HUES48 (cell line): ENCODE measurements around the gene JMJD8.

Experiments used
- H3K27ac ChIP-seq: one replicate; pipeline ENCODE4 v1.7.0; 2013; ENCODE audit warnings: low read depth, low read length, inconsistent platforms
- H3K27me3 ChIP-seq: 2 replicates; pipeline ENCODE4 v1.6.1; 2013; ENCODE audit warnings: mild to moderate bottlenecking, low read length; ENCODE audit not compliant: control insufficient read depth, insufficient read depth
- H3K36me3 ChIP-seq: 2 replicates; pipeline ENCODE4 v1.6.1; 2013; ENCODE audit warnings: low read length; ENCODE audit not compliant: control insufficient read depth, insufficient read depth
- H3K4me1 ChIP-seq: 2 replicates; pipeline ENCODE4 v1.6.1; 2013; ENCODE audit warnings: mild to moderate bottlenecking, low read length; ENCODE audit not compliant: control insufficient read depth, insufficient read depth
- H3K4me3 ChIP-seq: 2 replicates; pipeline ENCODE4 v1.5.1; 2013; ENCODE audit warnings: mild to moderate bottlenecking, low read depth, low read length
- H3K9ac ChIP-seq: 2 replicates; pipeline ENCODE4 v1.6.1; 2013; ENCODE audit warnings: mild to moderate bottlenecking, low read depth, low read length, moderate library complexity
- H3K9me3 ChIP-seq: 2 replicates; pipeline ENCODE4 v1.6.1; 2013; ENCODE audit warnings: low read length; ENCODE audit not compliant: control insufficient read depth, insufficient read depth

JMJD8 gene

GRCh38 chr16:727291-727977 is 43.3 kb upstream of the JMJD8 start:
- Histone ChIP-seq H3K36me3 (peaks cover 16% of the 10 kb centered on the region; the same call in 1 of the 2 replicates), H3K27me3 (no peaks in the 10 kb centered on the region; the same call in 1 of the 2 replicates), H3K4me1 (peaks cover 3% of the 10 kb centered on the region; the same call in 1 of the 2 replicates), H3K27ac (no peak overlapping the region), H3K4me3 (peak overlapping the region; percentile 66), H3K9ac (no peak overlapping the region; the same call in 1 of the 2 replicates), H3K9me3 (no peaks in the 10 kb centered on the region)

GRCh38 chr16:726438-727290 is 42.5 kb upstream of the JMJD8 start, which contains the start of the genes CCDC78 and HAGHL:
CCDC78 (minus strand) TSS chr16:726443; CDS start chr16:726367, 76 bp downstream.
HAGHL (plus strand) TSS chr16:727106; CDS start chr16:727510, 404 bp downstream.
- H3K9ac ChIP-seq, result no peak within 1 kb of the TSS; the same call in 1 of the 2 replicates

GRCh38 chr16:726188-726437 is 42.0 kb upstream of the JMJD8 start:
- H3K9me3 ChIP-seq, result no peaks in the 10 kb centered on the region
- peaks cover 3% of the 10 kb centered on the region; the same call in 1 of the 2 replicates for H3K4me1 ChIP-seq
- H3K36me3 ChIP-seq, result peaks cover 7% of the 10 kb centered on the region; the same call in 1 of the 2 replicates
- no peaks in the 10 kb centered on the region; the same call in 1 of the 2 replicates for H3K27me3 ChIP-seq
- peak overlapping the region; percentile 66; the same call in 1 of the 2 replicates for H3K4me3 ChIP-seq
- peak overlapping the region; percentile 42 for H3K27ac ChIP-seq
- H3K9ac ChIP-seq, result no peak overlapping the region

More at GRCh38 chr16:726438-727290, 42.5 kb upstream of the JMJD8 start, which contains the start of the genes CCDC78 and HAGHL:
- no peaks in the 10 kb centered on the region; the same call in 1 of the 2 replicates for H3K27me3 ChIP-seq
- peaks cover 3% of the 10 kb centered on the region; the same call in 1 of the 2 replicates for H3K4me1 ChIP-seq
- H3K9me3 ChIP-seq, result no peaks in the 10 kb centered on the region
- H3K4me3 ChIP-seq, result peak within 1 kb of the TSS; percentile 66
- peak within 1 kb of the TSS; percentile 42 for H3K27ac ChIP-seq
- peaks cover 10% of the 10 kb centered on the region; the same call in 1 of the 2 replicates for H3K36me3 ChIP-seq

GRCh38 chr16:725463-726187 is 41.5 kb upstream of the JMJD8 start:
- Histone ChIP-seq H3K27ac (no peak overlapping the region), H3K4me1 (peaks cover 3% of the 10 kb centered on the region; the same call in 1 of the 2 replicates), H3K9ac (no peak overlapping the region), H3K9me3 (no peaks in the 10 kb centered on the region), H3K36me3 (peaks cover 2% of the 10 kb centered on the region; the same call in 1 of the 2 replicates), H3K27me3 (no peaks in the 10 kb centered on the region; the same call in 1 of the 2 replicates), H3K4me3 (peak overlapping the region; percentile 66; the same call in 1 of the 2 replicates)

- Histone ChIP-seq H3K4me1 (peaks cover 6% of the 10 kb centered on the region), H3K27ac (no peak overlapping the region), H3K9ac (no peak overlapping the region), H3K4me3 (no peak overlapping the region), H3K9me3 (no peaks in the 10 kb centered on the region), H3K36me3 (no peaks in the 10 kb centered on the region), H3K27me3 (no peaks in the 10 kb centered on the region; the same call in 1 of the 2 replicates)
Observed at GRCh38 chr16:725041-725376, 40.9 kb upstream of the JMJD8 start.

GRCh38 chr16:724188-725040 is 40.3 kb upstream of the JMJD8 start:
- peaks cover 12% of the 10 kb centered on the region for H3K4me1 ChIP-seq
- H3K36me3 ChIP-seq, result no peaks in the 10 kb centered on the region

GRCh38 chr16:723695-724094 is 39.6 kb upstream of the JMJD8 start:
- H3K9ac ChIP-seq, result no peak overlapping the region
- H3K27ac ChIP-seq, result no peak overlapping the region

More at GRCh38 chr16:724188-725040, 40.3 kb upstream of the JMJD8 start:
- Histone ChIP-seq H3K9ac (no peak overlapping the region), H3K27ac (no peak overlapping the region), H3K27me3 (no peaks in the 10 kb centered on the region; the same call in 1 of the 2 replicates), H3K9me3 (no peaks in the 10 kb centered on the region), H3K4me3 (no peak overlapping the region)

GRCh38 chr16:722835-723633 is 38.9 kb upstream of the JMJD8 start:
- no peak overlapping the region for H3K4me3 ChIP-seq
- no peak overlapping the region for H3K9ac ChIP-seq
- no peaks in the 10 kb centered on the region for H3K9me3 ChIP-seq
- H3K27me3 ChIP-seq, result peaks cover 9% of the 10 kb centered on the region; the same call in 1 of the 2 replicates
- no peak overlapping the region for H3K27ac ChIP-seq
- no peaks in the 10 kb centered on the region for H3K36me3 ChIP-seq
- H3K4me1 ChIP-seq, result peaks cover 18% of the 10 kb centered on the region

More at GRCh38 chr16:723695-724094, 39.6 kb upstream of the JMJD8 start:
- H3K4me1 ChIP-seq, result peaks cover 15% of the 10 kb centered on the region
- H3K36me3 ChIP-seq, result no peaks in the 10 kb centered on the region
- H3K4me3 ChIP-seq, result no peak overlapping the region
- H3K27me3 ChIP-seq, result peaks cover 5% of the 10 kb centered on the region; the same call in 1 of the 2 replicates
- no peaks in the 10 kb centered on the region for H3K9me3 ChIP-seq

GRCh38 chr16:721765-722540 is 37.8 kb upstream of the JMJD8 start:
- peaks cover 15% of the 10 kb centered on the region for H3K4me1 ChIP-seq
- no peaks in the 10 kb centered on the region for H3K36me3 ChIP-seq
- H3K9me3 ChIP-seq, result no peaks in the 10 kb centered on the region
- H3K27ac ChIP-seq, result no peak overlapping the region
- H3K9ac ChIP-seq, result no peak overlapping the region
- H3K27me3 ChIP-seq, result peaks cover 9% of the 10 kb centered on the region; the same call in 1 of the 2 replicates
- H3K4me3 ChIP-seq, result peak overlapping the region; percentile 96; the same call in 1 of the 2 replicates
